ENCODE results near the gene SOHLH1.

SOHLH1 gene

DNA sequence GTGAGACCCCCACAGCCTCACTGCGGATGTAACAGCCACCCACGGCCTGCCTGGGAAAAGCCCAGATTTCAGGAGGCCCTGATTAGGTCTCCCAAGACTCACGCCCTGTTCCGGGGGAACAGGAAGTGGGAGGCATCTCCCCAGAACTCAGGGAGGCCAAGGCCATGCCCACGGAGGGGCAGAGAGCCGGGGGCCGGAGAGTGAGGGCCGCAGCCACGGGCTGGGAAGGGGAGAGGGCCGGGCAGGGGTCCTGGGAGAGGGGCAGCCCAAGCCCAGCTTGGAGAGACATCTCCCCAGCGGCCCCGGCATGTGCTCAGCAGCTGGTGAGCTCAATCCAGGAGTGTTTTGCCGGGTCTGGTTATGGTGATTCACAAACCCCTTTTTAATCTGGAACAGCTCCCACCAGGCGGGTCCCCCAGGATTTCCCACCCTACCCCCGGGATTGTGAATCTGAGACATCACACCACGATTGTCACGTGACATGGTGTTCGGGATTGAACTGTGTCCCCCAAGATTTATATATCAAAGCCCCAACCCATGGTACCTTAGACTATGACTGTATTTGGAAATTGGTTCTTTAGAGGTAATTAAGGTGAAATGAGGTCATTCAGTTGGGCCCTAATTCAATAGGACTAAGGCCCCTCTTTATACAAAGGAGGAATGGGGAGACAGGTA lies 29.3 kb upstream of the SOHLH1 start:
- no peak for DNase-seq

DNA sequence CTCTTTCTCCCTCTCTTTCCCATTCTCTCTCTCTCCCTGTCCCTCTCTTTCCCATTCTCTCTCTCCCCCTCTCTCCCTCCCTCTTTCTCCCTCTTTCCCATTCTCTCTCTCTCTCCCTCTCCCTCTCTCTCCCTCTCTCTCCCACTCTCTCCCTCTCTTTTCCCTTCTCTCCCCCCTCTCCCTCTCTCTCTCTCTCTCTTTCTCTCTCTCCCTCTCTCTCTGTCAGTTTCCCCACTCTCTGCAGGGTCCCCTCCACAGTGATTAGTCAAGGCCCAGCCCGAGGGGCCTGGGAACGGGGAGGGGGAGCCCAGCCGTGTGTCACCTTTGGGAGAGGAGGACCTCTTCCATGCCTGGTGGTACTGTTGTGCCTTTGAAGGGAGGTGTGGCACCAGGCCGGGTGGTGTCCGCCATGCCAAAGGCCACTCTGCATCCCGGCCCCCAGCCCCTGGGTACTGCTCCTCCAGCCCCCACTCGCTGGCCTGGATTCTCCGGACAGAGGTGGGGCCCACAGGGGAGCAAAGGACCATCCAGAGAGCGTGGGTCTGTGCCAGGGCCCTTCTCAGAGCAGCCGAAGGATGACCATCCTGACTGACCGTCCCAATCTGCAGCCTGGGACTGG lies 28.1 kb upstream of the SOHLH1 start:
- no peak for DNase-seq

DNA sequence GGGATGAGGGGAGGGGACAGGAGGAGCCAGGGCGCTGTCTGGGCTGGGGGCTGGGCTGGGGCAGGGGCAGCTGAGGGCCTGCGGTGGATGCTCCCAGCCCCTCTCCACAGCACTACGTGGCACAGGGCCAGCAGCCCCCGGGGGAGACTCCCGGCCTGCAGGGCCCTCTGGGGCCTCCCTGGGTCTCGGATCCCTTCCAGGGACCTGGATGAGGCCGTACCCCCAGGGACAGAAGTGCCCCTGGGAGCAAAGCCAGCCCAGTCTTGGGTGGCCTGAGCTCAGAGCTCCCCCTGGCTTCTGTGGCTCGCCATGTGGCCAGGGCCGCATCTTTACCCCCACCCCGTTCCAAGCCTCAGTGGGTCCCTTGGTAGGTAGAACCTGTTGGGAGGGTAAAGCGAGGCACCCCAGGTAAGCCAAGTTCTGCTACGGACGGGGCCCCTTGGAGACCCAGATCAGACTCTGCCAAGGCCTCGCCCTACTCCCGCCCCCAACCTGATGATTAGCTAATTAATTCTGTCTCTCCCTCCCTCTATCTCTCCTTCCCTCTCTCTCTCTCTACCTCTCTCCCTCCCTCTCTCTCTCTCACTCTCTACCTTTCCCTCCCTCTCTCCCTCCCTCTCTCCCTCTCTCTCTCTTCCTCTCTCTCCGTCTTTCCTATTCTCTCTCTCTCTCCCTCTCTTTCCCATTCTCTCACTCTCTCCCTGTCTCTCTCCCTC lies 27.0 kb upstream of the SOHLH1 start:
- no peak for DNase-seq

DNA sequence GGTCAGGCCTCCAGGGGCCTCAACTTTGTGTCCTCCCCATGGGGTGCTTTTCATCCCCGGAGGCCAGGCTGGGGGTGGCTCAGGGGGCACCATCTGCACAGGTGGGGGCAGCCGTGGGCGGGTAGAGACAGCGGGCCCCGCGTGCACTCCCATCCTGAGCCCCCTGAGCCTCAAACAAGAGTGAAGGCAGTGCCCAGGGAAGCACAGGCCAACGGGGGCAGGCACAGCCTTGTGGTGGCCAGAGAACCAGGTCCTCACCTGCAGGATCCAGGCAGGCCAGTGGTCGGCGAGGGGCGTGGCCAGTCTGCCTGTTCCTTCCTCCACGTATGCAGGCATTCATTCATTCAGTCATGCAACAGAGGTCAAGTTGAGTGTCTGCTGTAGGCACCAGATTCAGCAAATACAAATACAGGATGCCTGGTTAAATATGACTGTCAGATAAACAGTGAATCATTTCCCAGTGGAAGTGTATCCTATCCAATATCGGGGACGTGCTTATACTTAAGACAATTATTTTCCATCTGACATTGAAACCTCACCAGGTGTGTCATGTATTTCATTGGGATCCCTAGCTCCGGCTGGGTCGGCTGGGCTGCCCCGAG lies 25.0 kb upstream of the SOHLH1 start:
- no peak for DNase-seq

DNA sequence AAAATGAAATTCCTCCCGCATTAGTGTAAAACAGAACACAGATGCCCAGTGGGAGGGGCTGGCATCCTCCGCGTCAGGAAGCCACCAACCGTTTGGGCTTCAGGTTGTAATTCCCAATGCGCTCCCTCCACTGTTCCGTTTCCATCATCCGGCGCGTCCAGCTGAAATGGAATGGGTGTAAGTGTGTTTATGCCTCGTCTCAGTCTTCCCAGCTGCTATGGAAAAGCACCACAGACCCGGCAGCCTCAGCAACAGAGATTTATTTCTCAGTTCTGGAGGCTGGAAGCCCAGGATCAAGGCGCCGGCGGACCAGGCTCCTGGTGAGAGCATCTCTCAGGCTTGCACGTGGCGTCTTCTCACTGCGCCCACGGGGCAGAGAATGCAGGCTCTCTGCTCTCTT lies 23.1 kb upstream of the SOHLH1 start:
- DNase-seq: no peak

DNA sequence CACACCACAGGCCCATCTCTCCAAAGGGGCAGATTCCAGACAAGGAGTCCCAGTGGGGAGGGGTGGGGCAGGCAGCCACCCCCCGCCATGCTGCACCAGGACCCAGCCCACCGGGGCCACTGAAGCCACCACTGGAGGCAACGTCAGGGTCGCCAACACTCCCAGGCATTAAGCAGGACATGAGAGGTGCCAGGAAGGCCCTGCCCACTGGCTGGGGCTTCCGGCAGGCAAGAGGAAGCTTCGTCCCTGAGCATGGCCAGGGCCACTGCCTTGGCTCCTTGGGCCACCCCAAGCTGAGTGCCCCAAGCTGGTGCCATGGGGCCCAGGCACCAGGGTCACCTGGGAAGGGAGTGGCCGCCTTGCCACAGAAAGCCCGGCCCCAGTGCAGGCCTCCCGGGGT lies 20.2 kb upstream of the SOHLH1 start:
- no peak for DNase-seq

DNA sequence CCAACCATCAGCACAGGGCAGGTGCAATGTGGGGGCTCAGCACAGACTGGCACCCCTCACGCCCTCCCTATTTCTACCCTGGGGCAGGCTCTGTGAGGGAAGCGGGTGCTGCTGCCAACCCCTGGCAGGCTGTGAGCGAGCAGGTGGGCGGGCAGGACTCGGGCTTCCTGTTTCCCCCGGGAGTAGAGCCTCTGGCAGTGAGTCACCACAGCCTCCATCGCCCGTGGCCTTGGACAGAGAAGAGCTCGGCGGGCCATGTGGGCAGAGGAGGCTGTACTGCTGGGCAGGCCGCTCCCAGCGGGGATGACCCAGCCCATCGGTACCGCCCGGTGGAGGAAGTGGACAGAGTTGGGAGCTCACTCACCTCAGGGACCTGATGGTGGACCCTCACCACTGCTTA lies 19.3 kb upstream of the SOHLH1 start:
- DNase-seq: peak; percentile 93

DNA sequence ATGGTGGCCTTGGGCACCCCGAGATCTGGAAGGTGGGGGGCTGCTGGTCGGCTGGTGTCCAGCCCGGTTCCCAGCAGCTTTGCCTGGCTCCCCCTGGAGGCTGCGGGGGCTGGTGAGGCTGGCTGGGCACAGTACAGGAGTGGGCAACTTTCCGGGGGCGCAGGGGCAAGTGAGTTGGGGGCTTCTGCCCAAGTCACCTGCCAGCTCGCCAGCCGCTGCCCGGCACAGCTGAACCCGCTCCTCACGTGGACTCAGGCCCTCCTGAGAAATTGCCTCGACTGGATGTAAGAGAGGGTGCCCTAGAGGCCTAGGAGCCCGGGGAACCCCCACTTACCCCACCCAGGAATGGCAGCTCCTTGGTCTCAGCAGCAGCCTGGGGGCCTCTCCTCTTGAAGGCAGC lies 18.1 kb upstream of the SOHLH1 start:
- DNase-seq: no peak

DNA sequence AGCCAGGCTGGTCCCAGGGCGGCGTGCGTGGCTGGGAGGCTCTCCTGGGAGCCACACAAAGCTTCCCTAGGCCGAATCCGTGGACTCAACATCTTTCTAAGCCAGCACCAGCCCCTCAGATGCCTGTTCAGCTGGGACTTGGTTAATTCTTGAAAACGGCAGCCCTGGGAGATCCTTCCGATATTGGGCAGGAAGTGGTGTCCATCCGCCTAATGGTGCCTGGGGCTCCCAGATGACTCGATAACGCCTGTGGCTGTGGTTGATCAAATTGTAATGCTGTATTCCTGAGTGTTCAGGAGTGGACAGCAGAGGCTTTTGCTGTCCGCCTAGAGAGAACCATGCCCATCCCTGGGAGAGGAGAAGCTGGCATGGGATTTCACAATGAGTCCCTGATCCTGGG lies 16.8 kb upstream of the SOHLH1 start:
- DNase-seq: no peak

DNA sequence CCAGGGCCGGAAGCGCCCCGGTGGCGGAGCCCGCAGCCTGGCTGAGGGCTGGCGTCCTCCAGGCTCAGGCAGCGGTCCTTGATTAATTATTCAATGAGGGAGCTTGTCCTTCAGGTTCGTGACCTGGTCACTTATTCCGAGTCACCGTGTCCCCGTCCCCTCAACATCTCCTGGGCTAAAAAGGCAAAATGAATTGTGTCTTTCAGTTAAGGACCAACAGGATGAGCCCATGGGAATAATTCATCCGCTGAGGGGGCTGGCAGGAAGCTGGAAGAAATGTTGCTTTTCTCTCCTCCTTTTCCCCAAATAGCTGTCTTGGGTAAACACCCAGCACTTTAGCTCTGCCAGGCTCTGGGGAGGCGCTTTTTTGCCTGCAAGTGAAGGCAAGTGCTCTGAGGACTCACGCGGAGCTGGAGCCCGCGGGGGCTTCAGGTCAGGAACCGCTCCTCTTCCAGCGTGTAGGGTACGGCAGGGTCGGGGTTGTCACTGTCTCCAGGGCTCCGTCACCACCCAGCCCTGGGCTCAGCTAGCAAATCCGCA lies 15.8 kb upstream of the SOHLH1 start:
- no peak for DNase-seq

DNA sequence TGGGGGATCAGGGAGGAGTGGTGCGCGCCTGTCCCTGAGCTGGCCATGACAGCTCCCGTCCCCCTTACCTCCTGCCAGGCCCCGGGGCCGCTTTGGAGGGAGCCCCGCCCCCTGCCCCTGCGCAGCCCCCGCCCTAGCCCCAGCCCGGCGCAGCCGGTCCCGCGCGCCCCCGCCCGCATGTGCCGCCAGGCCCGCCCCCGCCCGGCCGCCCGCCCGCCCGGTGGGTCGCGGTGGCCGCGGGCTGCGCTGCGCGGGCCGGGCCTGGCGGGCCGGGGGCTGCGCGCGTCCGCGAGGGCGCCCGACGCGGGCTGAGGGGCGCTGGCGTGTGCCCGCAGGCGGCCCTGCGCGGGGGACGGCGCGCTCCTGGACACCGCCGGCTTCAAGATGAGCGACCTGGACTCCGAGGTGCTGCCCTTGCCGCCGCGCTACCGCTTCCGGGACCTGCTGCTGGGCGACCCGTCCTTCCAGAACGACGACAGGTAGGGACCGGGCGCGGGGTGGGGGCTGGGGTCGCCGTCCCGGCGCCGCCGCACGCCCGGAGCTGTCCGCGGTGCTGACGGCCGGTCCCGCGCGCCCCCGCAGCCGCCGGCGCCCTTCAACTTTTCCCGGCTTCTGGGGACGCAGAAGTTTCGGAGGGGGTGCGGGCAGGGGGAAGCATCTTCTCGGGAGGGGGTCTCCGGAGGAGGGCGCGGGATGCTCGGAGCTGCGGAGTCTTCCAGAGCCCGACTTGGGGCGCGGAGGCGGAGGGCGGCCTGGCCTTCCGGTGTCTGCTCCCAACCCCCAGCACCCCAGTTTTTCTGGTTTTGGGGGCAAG lies 15.2 kb upstream of the SOHLH1 start:
- no peak for DNase-seq

DNA sequence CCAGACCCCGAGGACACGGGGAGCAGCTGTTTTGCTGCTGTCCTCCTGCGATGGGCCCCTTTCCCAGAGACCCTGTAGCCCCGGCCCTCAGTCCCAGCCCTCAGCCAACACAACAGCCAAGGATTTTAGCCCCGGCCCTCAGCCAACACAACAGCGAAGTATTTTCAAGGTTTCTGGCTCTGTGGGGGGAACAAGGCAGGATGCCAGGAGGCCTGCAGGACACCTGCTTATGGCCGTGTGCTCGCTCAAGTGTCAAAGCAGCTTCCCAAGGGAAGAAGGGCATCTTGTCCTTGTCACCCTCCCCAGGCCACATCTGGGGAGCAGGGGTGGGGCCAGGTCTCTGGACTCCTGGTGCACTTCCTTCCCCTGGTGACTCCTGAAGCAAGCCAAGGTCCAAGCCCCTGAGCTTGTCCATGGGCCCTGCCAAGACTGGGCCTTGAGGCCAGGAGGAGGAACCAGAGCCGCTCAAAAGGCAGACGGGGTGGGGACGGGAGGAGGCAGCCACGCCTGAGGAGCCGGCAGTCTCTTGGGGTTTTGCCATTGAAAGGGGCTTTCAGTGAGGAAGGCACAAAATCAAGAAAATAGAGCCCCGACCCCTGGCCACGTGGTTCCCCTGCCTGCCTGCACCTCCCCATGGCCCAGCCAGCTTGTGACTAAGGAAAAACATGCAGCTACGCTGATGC lies 13.5 kb upstream of the SOHLH1 start:
- no peak for DNase-seq

DNA sequence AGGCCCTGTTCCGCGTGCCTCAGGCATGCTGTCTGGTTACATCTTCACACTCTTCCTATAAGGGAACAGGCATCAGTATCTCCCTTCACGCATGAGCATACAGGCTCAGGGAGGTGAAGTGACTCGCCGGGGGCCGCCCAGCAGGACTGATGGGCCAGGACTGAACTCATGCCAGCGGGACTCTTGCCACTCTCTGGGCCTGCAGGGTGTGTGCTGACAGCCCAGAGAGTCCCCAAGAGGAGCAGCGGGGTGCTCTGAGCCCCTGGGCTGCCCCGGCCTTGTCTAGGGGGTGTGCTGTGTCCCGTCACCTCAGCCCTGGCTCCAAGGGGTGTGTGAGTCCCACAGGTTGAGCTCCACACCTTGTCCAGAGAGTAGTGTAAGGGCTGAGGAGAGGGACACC lies 12.6 kb upstream of the SOHLH1 start:
- DNase-seq: no peak

DNA sequence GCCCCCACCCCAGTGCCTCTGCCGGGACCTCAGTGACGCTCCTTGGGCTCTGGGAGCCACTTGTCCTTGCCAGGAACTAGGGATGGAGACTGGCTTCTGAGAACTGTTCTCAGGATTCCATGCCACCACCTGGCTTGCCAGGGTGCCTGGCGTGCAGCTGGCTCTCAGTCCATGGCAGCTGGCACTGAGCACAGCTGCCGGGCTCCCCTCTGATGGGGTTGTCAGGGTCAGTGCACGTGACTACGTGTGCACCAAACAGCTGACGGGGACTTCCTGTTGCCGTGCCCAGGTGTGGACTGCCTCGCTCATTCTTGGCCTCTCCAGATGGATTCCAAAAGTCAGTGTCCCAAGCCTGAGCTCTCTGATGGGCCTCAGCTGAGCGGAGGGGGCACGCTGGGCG lies 12.1 kb upstream of the SOHLH1 start:
- no peak for DNase-seq

DNA sequence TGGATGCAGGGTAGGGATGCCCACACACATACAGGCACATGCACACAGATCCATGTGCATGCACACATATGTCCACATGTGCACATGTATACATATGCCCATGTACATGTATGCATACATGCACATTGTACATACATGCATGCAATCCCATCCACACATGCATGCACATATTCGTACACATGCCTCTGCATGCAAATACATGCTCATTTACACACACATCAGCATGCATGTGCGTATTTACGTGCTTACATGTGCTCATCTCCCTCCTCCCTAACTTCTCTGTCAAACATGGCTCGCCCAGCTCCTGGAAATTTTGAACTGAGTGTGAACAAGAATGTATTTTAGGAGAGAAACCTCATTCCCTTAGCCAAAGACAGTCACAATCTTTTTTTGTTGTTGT lies 8.9 kb upstream of the SOHLH1 start:
- no peak for DNase-seq

DNA sequence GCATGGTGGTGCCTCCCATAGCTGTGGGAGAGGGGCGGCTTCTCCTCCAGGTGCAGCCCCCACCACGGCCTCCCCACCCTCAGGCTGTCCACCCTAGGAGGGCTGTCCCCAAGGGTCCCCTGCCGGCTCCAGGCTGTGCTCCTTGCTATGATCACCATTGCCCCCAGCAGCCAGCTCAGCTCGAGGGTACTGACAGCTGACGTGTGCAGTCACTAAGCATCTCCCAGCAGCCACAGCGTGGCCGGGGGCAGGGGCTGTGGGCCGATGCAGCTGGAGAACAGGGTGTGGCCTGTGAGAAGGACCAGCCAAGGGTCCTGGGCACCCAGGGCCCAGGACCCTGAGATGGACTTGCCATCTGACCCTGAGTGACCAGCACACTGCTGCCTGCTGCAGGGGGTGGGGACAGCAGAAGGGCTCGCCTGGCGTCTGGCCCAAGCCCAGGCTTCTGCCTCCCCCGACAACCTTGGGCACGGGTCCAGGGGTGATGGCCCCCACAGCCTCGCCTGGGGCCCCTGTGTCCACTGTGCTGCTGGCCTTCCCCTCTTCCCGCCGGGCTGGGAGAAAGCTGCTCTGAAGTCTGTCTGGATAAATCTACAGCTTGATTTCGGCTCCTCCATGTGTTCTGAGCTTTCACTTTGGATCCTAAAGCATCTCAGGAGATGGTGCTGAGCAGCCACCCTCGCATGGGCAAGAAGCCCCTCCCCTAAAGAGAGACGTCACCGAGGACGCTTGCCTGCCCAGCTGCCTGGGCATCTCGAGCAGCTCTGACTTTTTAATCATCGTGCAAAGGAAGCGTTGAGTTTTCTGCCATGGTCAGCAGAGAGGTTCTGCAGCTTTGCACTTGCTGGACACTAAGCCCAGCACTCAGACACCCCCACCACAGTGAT lies 8.2 kb upstream of the SOHLH1 start:
- no peak for DNase-seq

DNA sequence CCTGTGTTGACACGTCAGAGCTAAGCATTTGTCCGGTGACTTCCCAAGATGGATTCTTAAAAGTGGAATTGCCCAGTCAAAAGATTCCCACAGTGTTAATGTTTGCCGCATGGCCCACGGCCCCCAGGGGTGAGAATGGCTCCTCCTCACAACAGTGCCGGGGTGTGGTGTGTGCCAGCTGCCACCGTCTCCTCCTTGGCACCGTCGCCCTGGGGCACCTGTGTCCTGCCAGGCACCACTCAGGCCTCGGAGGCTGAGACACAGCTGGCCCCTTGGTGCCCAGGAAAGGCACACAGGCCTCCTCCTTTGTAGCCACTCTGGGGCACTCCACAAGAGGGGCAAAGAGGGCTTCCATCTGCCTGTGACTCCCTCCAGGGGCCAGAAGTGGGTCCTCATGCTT lies 7.0 kb upstream of the SOHLH1 start:
- DNase-seq: no peak

DNA sequence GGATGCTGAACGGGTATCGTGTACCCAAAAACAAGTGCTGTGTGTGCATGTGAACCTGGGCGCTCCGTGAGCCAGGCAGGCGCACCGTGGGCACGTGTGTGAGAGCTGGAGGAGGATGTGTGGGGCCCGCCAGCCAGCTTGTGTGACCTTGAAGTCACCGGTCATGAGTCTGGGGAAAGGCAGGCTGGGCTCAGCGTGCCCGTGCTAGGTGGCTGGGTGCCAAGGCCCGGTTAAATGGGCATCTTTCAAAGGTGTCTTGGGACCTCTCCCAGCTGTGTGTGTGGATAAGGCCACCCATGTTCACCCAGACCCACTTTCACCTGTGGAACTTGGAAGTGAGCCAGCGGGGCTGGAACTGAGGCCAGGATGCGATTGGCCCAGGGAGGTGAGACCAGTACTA lies 6.1 kb upstream of the SOHLH1 start:
- no peak for DNase-seq

DNA sequence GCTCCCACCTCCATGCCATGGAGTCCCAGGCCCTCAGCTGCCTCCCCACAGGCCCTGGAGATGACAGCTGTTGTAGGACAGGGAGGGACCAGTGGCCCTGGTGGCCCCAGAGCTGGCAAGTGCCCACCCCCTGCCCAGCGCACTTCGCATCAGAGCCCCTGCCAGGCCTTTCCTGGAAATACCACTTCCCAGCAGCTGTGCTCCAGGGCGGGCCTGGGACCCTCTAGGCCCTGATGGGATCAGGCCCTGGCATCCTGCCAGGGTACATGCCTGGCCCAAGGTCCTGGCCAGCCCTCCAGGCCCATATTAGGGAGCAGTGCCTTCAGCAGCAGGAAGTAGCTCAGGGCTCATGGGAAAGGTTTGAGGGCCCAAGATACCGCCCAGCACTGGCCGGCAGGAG lies 5.2 kb upstream of the SOHLH1 start:
- DNase-seq: no peak

DNA sequence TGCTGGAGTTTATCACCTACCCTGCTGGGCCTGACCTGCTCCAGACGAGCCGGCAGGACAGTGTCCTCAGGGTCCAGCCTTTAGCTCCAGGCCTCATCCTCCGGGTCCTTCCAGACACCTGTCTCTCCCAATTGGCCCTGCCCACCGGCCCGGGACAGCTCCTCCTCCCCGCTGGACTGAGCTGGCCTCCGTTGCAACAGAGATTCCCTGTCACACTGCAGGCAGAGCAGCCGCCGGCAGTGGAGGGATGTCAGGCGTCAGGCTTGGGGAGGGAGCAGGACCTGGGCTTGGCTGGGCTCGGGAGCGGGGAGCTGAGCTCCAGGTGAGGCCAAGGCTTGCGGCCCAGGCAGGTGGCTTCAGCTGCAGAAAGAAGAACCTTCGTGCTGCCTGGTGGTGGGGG lies 4.4 kb upstream of the SOHLH1 start:
- DNase-seq: no peak
